TTC549 (cell line): ENCODE results near the gene RNU5D-1.
"Not testable (repeated sequence)": the region's sequence is repeated elsewhere in the genome, so short reads cannot be mapped to it uniquely, and the experiment has no call there.

Experiments
- FAIRE-seq: peaks from 2 replicates; lab custom pipeline; 2012; peaks lifted over from hg19 to GRCh38; lab: Jason Lieb, UNC

The RNU5D-1 gene

DNA sequence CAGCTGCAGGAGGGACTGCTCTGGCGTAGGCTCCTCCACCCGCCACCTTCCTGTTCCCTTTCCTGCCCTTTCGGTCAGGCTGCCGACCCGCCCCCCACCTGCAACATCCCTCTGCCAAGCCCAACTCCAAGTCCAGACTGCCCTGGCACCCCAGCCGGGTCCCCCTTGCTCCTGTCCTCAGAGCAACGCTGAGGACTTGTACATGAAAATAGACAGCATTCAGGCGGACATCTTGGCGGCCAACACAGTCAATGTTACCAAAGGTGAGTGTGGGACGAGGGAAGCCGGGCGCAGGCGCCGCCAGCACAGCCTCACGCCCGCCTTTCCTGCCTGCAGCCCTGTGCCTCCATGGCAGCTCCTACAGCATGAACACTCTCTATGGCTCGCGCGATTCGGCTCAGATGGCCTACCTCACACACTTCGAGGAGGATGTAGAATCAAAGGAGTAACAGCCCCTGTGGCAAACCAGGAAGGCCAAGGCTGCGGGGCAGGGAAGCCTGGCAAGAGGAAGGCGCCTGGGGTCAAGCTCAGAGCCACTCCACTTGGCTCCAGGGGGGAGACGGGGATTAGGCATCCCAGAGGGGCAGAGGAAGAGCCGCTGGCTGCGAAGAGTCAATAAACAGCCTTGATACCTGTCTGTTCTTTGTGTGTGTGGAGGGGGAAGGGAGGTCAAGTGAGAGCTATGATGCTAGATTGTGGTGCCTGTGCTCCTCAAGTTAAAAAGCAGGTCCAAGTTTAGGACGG, 5.8 kb downstream of the RNU5D-1 start:
- no peak for FAIRE-seq

DNA sequence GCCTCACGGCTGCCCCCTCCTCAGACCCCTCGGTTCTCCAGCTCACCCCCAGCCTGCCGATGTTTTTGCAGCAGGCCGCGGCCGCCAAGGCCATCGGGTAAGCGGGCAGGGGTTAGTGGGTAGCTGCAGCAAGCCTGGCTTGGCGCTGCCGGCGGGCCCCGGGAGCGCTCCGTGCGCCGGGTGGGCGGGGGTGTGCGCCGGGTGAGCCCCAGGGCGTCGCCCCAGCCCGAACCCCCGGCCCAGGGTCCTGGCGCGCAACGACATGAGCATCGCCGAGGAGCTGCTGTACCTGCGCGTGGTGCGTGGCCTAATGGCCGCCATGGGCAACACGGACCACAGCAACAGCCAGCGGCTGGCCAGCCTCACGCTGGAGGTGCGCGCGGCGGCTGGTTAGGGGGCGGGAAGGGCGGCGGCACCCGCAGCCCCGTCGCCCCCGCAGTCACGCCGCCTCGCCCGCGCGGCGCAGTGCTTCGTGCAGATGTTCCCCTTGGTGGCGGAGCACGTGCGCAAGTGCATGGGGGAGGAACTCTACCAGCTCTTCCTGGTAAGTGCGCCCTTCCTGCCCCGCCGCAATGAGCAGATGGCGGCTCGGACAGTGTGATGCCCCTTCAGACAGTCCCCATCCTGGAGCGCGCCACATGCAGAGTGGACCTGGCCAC, 6.5 kb downstream of the RNU5D-1 start:
- no peak for FAIRE-seq

DNA sequence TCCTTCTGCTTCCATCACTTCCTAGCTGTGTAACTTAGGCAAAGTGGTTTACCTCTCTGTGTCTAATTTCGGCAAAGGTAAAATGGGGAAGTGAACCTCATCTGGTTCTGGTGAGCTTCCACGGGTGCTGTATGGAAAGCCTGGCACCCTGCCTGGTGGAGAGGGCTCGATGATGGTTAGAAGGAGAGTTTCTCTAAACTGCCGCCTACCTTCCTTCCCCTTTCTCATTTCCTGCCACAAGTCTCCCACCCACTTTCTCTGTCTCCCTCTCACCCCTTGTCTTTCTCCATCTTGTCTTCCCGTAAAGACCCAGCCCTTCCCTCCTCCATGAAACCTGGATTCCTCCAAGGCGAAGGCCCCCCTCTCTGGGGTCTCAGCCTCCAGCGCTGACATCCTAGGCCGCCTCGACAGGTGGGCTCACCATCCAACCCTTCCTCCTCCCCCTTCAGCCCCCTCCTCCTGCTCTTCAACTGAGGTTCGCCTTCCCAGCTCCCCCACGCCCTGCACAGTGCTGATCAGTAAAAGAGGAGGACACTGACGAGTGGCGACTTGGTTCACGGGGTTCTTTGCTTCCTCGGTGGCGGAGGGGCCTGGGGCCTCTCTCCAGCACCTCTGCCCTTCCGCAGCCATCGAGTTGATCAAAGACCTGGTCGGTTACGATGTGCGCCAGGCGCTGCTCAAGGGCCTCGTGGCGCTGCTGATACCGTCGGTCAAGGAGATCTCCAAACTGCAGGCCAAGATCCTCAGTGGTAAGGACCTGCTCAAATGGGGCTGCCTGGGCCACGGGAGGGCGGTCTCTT, 7.3 kb downstream of the RNU5D-1 start:
- FAIRE-seq = no peak

DNA sequence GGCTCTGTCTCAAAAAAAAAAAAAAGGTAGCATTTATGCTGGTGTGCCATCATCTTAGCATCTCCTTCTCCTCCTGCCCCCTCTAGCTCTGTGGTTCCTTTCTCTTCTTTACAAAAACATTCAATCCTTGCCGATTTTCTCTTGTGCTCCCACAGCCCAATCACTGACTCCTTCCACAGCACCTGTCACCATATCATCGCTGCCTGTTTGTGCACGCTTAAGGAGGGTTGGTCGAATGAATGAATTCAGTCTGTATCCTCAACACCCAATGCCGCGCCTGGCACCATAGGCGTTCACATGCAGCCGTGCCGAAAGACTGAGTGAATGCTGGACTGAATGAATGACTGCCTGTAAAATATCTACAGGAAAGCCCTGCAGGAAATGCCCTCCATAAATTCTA, 7.9 kb downstream of the RNU5D-1 start:
- FAIRE-seq = no peak

DNA sequence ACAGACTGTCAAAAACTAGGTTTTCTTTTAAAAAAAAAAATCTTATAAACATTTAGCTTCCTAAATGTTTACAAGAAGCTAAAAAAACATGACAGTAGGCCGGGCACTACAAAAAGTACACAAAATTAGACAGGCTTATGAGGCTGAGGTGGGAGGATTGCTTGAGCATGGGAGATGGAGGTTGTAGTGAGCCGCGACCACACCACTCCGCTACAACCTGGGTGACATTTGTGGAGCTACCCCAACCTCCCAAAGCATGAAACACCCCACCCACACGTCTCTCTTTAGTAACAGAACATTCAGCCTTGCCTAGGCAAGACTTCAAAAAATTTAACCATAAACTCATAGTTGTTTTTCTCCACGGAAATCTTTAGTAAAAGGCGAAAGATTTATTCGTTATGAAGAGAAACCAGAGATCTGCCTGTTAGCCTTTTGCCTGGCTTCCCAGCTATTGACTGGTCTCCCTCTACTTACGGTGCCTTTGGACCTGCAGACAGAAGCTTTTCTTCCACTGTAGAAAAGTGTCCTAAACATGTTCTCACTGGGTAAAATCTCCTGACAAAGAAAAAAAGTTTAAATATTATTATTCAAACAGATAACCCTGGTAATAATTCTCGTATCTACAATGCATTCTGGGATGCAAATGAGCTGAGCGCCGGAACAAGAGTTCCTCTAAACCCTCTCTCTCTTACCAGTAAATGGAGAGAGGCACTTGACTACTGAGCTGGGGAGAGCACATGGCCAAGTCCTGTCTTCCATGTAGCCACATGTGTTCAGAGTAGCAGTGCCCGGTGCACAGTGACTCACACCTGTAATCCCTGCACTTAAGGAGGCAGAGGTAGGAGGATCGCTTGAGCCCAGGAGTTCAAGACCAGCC, 9.2 kb downstream of the RNU5D-1 start:
- peak; percentile 94 for FAIRE-seq

DNA sequence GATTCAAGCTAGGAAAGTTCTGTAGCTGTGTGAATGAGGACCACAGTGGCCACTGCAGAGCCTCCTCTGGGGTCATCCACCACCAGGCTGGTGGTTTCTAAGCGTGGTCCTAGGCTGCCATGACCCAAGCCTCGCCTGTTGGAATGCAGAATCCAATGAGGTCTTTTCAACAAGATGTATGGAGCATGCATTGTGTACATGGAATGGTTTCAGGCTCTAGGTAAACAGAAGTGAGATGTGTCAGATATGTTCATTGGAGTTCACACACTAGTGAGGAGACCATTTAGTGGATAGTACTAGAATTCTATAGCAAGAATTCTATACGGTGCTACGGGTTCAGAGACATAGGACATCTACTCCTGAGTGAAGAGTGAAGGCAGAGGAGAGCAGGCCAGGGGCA, 10.7 kb downstream of the RNU5D-1 start:
- FAIRE-seq = no peak

DNA sequence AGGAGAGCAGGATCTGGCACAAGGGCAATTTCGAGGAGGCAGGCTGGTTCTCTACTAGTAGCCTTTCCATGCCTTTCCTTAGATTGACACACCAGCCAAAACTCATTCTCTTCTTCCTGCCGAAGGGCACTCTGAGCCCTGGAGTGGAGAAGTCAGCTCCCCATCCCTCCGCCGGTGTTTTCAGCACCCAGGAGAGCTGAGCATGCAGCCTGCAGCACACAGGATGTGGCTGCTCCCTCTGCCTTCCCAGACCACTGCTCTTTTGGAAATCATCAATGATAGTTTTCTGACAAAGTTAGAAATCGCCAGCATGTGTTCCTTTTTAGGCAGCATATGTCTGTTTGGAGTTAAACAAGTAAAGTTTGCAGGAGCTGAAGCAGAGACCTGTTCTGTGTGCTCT, 11.7 kb downstream of the RNU5D-1 start:
- no peak for FAIRE-seq

DNA sequence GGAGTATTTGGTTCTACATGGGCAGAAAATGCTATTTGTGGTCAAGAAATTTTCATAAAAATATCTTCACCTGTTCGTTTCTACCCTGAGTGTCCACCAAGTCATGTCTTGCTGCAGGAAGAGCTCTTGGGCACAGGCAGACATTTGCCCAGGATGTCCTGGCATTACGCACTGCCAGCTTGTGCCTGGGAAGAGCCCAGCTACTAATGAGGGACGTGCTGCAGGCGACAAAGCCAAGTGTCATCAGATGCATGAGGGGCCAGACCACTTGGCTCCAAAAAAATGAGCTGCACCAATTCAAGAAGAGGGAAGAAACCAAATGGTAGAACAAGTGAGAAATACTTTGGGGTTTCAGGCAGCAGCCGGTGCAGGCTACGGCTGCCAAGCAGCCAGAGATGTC, 12.9 kb downstream of the RNU5D-1 start:
- FAIRE-seq = no peak

DNA sequence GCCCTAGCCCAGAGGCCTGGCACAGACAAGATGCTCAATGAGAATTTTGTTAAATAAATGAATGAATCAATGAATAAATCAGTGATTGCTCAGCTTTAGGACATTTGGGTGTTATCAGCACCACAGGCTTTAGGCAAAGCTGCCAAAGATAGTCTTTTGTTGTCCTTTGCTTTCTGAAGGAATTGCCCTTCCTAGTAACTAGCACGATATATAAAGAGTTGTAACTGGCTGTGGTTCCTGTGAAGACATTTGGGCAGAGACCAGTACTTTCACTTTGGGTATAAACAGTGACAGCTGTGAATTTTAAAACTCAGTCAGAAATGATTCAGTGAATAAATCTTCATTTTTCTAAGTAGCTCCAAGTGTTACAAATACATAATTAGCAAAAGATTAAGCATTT, 13.3 kb downstream of the RNU5D-1 start:
- no peak for FAIRE-seq

DNA sequence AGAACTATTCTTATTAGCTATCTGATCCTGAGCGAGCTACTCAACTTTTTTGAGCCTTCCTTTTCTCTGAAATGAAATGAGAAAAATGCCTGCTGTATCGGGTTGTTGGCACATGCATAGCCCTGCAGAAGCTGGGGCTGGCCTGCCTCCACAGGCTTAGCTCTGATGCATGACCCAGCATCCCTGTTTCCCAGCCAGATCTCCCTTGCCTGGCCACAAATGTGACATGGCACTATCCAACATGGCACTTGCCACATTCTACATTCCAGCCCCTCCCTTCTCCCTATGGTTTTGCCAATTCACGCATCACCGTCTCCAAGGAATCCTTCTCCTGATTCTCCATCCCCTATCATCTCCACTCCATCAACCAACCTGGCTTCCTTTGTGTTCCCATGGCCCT, 13.8 kb downstream of the RNU5D-1 start:
- FAIRE-seq = no peak

DNA sequence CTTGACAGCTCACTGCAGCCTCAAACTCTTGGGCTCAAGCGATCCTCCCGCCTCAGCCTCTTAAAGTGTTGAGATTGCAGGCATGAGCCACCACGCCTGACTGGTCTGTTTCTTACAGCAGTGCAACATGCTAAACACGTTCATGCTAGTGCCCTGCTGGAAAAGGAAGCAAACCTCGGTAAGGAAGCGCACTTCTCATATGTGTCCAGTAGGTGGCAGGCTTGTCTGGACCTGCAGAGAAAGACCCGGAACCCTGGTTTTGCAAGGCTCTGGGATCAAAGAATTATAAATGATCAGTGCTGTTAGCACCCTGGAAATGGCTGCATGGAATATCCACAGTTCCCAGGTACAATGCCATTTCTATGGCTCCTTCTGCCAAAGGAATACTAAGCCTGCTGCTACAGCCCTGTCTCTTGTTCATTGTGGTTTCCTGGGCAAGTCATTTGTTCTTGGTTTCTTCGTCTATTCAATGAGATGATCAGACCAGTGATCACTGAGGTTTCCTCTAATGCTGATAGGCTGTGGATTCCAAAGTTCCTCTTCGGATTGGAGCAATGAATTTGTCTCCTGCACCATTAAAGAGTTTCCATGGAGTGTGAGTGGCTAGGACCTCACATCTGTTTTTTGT, 15.9 kb downstream of the RNU5D-1 start:
- peak; percentile 50 for FAIRE-seq

DNA sequence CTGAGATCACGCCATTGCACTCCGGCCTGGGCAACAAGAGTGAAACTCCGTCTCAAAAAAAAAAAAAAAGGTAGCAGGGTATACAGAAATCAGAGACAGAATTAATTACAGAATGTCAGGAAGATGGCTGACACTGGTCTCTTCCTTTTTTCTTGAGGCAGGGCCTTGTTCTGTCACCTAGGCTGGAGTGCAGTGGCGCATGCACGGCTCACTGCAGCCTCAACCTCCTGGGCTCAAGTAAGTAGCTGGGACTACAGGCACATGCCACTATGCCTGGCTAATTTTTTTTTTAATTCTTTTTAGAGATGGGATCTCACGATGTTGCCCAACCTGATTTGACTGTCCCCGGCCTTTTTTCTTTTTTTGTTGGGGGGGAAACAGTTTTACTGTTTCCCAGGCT, 16.4 kb downstream of the RNU5D-1 start:
- no peak for FAIRE-seq

DNA sequence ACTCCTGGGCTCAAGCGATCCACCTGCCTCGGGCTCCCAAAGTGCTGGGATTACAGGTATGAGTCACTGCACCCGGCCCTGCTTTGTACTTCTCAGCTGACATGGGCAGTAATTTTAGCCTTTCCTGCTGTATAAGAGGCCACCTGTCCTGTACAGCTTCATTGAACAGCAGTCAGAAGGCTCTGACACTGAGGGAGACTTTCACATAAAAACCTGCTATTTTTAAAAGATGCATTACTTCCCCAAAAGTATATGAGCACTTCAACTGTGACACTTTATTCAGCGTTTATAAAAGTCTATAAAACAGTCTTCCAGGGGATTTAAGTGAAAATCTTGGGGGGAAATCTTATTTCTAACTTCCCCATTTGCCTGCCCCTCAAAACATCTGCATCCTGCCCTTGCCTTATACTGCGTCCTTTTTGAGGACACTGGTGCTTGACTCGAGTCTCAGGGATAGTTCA, 17.6 kb downstream of the RNU5D-1 start:
- FAIRE-seq = no peak

DNA sequence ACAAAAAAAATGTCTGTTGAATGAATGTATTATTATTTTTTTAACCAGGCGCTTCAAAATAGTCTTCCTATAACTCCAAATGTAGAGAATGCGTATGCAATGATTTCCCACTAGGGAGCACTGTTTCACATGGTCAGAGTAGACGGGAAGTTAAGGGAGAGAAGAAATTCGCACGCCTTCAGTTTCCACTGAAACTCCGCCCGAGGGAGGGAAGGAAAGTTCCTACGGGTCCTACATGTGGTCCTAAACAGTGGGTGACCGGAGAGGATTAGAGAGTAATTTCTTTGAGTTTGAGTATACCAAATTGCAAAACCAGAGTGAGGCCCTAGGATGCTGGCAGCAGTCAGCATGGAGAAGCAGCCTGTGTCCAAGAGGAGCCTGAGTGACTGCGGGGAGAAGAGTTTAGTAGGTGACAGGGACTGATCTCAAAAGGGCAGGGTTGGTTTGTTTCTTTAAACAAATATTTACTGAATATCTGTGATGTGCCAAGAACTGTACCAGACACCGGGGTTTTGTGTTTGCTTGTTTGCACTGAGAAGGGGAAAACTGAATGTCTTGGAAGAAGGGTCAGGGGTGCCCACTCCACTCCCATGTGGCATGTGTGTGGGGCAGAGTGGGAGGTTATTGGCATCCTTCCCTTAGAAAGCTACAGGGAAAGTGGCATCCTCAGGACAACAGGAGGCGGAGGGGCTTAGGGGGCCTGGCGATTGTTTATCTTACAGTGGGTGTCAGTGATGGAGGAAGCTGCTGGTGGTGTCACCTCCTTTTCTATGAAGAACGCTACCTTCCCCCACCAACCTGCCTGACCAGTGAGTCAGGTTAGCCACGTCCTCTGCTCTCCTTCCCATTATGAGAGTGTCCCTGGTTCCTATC, 22.8 kb downstream of the RNU5D-1 start:
- FAIRE-seq = peak; percentile 64

DNA sequence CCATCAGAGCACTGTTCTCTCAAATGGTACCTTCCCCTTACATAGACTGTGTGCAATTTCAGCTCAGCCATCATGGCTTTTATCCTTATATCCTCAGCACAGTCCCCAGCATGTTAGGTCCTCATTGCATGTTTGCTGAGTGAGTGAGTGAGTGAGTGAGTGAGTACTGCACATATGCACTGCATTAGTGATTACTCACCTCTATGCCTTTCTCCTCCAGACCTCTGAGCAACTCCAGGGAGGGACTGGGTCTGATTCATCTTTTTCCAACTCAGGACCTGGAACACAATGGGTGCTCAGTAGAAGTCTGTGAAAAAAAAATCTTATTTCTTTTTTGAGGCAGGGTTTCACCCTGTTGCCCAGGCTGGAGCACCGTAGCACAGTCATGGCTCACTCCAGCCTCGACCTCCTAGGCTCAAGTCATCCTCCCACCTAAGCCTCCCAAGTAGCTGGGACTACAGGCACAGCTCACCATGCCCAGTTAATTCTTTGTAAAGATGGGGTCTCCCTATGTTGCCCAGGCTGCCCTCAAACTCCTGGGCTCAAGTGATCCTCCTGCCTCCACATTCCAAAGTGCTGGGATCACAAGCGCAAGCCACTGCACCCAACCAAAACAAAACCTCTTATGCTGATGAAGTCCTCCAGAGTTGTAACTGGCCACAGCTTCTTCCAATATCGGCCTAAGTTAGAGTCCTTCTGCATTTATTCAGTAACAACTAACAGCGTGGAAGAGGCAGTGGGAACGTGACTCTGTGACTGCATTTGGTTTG, 23.7 kb downstream of the RNU5D-1 start:
- FAIRE-seq = no peak

DNA sequence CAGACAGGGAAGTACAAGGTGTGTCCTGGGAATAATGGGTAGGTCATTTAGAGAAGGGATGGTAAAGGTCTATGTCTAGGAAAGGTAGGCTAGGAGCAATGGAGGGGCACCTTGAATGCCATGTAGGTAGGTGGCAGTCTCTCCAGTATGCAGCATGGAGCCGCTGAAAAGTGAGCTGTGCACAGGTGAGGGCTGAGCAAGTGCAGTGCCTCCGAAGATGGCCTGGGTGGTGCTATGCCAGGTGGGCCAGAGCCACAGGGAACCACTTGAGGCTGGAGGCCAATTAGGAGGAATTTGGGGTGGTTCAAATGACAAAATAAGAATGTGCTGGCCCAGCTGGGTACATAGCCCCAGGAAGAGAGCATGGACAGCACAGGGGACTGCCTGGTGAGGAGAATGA, 25.0 kb downstream of the RNU5D-1 start:
- FAIRE-seq = no peak

DNA sequence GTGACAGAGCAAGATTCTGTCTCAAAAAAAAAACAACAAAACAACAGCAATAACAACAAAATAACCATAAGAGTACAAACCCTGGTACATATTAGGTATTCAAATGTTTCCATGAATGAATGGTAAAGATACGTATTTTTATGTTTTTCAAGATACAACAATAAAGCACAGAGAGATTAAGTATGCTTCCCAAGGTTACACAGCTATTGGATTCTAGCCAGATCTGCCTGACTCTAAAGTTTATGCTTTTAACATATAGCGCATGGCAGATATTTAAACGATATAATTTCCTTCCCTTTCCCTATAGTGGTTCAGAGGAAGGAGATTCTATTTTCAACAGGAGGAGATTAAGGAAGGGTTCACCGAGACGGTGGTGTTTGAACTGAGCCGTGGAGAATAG, 25.5 kb downstream of the RNU5D-1 start:
- FAIRE-seq = no peak

DNA sequence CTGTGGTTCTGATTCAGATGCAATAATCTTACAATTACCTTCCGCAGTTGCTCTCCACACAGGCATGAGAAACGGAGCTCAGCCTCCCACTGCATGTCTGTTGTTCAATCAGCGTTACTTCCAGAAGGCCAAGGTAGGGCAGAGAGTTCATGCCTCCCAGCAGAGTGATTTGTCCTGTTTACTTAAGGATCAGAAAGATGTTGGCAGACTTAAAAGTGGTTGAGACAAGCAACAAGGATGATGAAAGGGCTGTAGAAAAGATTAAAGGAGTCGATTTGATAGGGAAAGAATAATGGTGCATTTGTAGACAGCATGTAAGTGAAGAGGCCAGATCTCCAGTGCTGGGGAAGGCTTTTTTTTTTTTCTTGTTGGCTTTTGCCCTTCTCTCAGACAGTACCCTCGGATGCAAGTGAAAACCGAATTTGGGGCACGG, 29.8 kb downstream of the RNU5D-1 start:
- no peak for FAIRE-seq

DNA sequence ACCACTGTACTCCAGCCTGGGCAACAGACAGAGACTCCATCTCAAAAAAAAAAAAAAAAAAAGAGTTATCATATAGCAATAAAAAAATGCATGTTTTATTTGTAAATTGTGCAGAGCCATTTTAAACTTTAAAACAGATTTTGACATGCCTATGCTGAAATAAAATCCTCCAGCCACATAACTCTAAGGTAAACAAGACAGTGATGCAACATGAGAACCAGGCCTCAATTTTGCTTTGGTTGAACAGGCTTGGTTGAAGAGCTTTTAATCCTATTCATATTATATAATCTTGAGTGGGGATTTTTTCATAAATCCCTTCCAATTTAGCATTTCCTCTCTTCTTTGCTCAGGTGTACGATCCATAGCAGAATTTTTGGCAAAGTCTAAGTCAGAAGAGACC, 30.4 kb downstream of the RNU5D-1 start:
- no peak for FAIRE-seq

DNA sequence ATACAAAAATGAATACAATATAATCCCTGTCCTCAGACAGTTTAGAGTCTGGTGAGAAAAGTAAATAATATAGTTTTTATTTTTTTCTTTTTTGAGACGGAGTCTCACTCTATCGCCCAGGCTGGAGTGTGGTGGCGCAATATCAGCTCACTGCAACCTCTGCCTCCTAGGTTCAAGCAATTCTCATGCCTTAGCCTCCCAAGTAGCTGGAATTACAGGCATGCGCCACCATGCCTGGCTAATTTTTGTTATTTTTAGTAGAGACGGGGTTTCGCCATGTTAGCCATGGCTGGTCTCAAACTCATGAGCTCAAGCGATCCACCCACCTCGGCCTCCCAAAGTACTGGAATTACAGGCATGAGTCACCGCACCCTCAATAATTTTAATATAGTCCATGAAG, 31.6 kb downstream of the RNU5D-1 start:
- not testable (repeated sequence) for FAIRE-seq
